Diencephalon (tissue), 1 donor: ENCODE measurements around the gene DDX6. TPM values are rescaled to one million over a fixed set of nuclear protein-coding genes. Genes with fewer than 3 reads are reported as not detected.

ENCODE experiments used
- small RNA-seq: library from RNA; depleted of rRNA; stranded (forward); fragments of <200 nt; gene quantifications from one replicate; pipeline ENCODE3, GENCODE V24; 2014
- total RNA-seq: library from RNA; depleted of rRNA; stranded (reverse); fragments of >200 nt; gene quantifications from one replicate; pipeline ENCODE4 v1.2.3, GENCODE V29; 2014

The DDX6 gene
- total RNA-seq: 291 TPM

GRCh38 chr11:118791111-118791960 lies at the start of gene DDX6:
Gene DDX6, minus strand, starts transcription at chr11:118791164. Its CDS starts 4,913 bp downstream, at chr11:118786251.

Small RNAs within 50 kb of the gene (small RNA-seq; reads per million reads assigned to genes)
- not detected for gene AP004609.2
- not detected for gene RF00019
- not detected for gene RNU6-376P

Other genes with a start within 250 kb of the DDX6 start
- 56.3 TPM for gene IFT46, start 225.2 kb downstream of the DDX6 start, total RNA-seq
- 91.6 TPM for gene ARCN1, start 218.8 kb downstream of the DDX6 start, total RNA-seq
- 73.8 TPM for gene PHLDB1, start 183.5 kb downstream of the DDX6 start, total RNA-seq
- not detected for gene TREH, start 111.5 kb downstream of the DDX6 start, total RNA-seq
- gene CXCR5, start 92.7 kb upstream of the DDX6 start, total RNA-seq: not detected
- 6.5 TPM for gene BCL9L, start 134.8 kb upstream of the DDX6 start, total RNA-seq
- not detected for gene UPK2, start 165.1 kb upstream of the DDX6 start, total RNA-seq
- not detected for gene FOXR1, start 180.6 kb upstream of the DDX6 start, total RNA-seq
- 38.5 TPM for gene CENATAC, start 207.0 kb upstream of the DDX6 start, total RNA-seq
- 702 TPM for gene RPS25, start 227.2 kb upstream of the DDX6 start, total RNA-seq
- 69.0 TPM for gene TRAPPC4, start 227.6 kb upstream of the DDX6 start, total RNA-seq
- 12.0 TPM for gene SLC37A4, start 239.7 kb upstream of the DDX6 start, total RNA-seq